DMS114 treated with DMSO at 0.1 percent for 48 hours (cell line): ENCODE data around the gene VEGFB.
A peak's percentile ranks its signal among the peaks of the same experiment; 100 is the strongest.

Source experiments
- DNase-seq: peaks from one replicate; lab custom pipeline; 2025; ENCODE audit not compliant: unreplicated experiment; lab: John Stamatoyannopoulos, UW

VEGFB gene

DNA sequence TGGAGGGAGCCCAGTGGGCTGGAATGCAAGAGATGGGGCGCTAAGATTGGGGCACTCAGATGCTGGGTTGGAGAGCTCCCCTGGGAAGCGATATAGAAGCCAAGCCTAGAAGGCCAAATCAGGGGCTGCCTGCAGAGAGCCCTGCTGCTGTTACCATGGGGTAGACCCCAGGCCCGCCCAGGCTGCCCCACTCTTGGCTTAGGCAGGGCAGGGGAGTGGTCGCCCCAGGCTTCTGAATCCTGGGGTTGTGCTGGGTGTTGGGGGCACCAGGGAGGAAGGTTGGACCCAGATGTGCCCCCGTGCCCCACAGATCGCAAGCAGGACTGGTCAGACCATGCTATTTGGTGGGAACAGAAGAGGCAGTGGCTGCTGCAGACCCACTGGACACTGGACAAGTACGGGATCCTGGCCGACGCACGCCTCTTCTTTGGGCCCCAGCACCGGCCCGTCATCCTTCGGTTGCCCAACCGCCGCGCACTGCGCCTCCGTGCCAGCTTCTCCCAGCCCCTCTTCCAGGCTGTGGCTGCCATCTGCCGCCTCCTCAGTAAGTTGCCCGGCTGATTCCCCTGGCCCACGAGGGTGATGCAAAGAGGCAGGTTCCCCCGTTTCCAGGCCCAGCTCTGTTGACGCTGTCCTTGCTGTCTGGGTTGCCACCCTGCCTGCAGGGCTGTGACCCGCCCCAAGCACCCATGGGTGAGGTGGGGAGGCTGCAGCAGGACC lies 23.9 kb upstream of the VEGFB start:
- DNase-seq: no peak

- no peak for DNase-seq
Measured at GRCh38 chr11:64211181-64211872, 23.1 kb upstream of the VEGFB start.

DNA sequence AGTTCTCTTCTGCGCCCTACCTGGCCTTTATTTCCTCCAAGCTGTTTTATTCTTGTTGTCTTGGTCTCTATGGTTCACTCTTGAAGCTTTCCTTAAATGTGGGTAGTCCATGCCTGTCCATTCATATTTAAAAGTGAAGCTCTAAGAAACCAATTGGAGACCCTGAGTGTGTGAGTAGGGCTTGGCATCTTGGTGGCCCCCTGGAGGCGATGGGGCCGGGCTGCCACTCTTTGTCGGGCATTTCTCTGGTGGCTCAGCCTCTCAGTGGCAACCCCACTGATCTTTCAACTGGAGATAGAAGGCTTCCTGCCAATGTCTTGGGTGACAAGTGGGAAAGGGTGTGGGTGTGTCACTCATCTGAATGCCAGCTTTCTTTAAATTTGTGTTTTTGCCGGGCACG lies 17.5 kb upstream of the VEGFB start:
- DNase-seq: no peak

DNA sequence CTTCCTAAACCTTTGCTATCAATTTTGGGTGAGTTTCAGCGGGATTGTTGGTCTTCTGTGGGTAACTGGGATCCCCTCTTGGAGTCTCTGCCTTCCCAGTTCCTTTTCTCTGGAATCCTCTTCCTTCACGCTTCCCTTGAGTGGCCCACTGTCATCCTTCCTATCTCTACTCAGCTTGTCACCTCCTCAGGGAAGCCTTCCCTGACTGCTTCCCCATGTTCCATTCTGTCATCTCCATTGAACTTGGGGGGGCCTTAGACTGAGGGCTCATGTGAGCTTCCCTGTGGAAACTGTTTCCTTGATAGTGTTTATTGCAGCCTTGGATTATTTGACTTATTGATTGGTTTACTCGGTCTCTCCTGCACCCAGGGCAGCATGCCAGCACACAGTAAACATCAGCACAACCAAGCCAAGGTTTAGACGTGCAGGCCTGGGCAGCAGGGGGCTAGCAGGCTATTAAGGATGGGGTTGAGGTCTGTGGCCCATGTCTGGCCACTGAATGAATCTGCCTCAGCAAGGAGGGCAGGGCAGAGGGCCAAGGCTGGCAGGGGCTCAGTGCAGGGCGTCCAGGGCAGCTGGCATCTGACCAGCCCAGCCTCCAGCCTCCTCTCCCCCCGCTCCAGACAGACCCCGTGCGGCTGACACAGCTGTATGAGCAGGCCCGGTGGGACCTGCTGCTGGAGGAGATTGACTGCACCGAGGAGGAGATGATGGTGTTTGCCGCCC lies 15.6 kb upstream of the VEGFB start:
- DNase-seq: no peak

- DNase-seq: no peak
Measured at GRCh38 chr11:64219354-64219684, 15.1 kb upstream of the VEGFB start.

DNA sequence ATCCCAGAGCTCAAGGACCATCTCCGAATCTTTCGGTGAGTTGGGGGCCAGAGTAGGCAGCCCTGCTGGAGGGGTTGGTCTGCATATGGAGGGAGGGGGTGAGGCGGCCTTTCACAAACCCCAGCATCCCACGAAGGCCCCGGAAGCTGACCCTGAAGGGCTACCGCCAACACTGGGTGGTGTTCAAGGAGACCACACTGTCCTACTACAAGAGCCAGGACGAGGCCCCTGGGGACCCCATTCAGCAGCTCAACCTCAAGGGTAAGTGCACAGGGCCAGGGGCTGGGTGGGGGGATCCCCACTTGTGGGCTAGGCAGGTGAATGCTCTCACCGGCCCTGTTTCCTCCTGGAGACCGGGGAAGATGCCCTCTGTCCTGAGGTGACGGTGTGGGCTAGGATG lies 14.6 kb upstream of the VEGFB start:
- no peak for DNase-seq

GRCh38 chr11:64220271-64220670 lies 14.1 kb upstream of the VEGFB start:
- DNase-seq: no peak

GRCh38 chr11:64220798-64221197 lies 13.6 kb upstream of the VEGFB start:
- no peak for DNase-seq

DNA sequence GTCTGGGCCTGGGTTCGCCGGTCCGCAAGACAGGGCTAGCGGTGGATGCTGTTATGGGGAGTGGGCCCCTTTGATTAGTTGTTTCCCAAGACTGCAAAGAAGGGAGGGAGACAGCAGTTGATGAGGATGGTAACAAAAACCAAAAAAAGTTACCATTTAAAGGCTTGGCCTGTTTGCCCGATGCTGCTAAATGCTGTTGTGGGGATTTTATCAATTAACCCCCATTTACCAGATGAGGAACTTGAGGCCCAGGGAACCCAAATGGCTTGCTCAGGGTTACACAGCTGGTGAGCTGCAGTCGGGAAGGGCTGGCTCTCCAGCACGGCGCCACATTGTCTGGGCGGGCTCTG lies 11.8 kb upstream of the VEGFB start:
- no peak for DNase-seq

GRCh38 chr11:64223001-64223651 lies 11.3 kb upstream of the VEGFB start:
- no peak for DNase-seq

DNA sequence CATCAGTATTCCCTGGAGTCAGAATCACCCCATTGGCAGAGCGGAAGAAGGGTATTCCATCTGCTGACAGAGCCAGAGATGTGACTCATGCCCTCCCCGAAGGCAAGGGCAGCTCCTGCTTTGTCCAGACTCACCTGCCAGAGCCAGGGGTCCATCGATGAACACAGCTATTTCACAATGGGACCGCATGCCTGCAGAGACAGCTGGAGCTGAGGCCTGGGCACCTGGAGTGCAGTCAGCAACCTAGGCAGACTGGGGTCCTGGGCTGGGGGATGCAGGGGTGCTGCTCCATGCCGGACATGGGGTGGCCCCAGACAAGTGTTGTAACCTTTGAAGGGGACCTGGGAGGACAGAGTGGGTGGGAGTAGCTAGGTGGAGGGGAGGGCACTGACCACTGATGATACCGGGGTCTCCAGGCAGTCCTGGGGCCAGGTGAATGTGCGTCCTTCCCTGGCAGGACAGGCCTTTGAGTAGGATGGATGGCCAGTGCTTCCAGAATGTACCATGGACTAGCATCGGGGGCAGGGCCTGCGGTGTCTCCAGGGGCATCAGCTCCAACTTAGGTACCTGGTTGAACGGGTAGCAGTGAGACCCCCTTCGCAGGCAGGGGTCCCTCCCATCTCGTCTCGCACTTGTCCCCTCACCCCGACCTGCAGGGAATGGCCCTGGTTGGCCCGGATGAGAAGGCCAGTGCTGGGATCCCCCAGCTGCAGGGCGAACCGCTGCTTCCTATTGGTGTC lies 10.1 kb upstream of the VEGFB start:
- no peak for DNase-seq

DNA sequence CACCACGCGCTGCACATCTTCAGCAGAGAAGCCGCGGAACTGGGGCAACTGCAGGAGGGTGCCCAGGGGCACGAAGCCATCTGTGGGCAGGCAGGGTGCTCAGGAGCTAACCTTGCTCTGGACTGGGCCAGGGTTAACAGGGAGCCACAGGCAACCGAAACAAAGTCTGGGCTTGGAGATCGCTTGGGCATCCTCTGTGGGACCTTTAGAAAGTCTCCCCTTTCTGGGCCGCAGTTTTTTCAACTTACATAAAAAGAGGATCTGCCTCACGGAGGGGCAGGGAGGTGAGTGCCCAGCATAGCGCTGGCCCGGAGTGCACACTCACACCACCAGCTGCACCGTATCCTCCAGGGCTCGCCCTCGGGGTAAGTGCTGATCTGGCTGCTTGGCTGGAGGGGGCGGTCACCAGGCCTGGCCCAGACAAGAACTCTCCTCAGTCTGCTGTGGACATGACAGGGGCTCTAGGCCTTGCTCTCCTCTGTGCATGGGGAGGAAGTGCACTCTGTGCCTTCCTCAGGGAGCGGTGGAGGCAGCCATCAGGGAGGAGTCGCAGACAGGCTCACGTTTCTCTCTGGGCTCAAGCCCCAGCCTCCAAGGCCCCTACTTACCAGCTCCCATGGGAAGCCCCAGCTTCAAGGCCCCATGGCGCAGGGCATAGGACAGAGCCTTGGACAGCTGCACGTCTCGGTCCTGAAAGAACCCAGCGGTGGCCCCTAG lies 9.3 kb upstream of the VEGFB start:
- DNase-seq: no peak

GRCh38 chr11:64225608-64226506 lies 8.5 kb upstream of the VEGFB start, which contains the start of the genes NUDT22 and TRPT1:
Gene NUDT22 (plus strand): TSS chr11:64226274. CDS start chr11:64226653, 379 bp downstream.
Gene TRPT1 (minus strand): TSS chr11:64226186. CDS start chr11:64225860, 326 bp downstream.
- peak; percentile 63 for DNase-seq

- DNase-seq: no peak
Measured at GRCh38 chr11:64226507-64227051, 7.8 kb upstream of the VEGFB start.

DNA sequence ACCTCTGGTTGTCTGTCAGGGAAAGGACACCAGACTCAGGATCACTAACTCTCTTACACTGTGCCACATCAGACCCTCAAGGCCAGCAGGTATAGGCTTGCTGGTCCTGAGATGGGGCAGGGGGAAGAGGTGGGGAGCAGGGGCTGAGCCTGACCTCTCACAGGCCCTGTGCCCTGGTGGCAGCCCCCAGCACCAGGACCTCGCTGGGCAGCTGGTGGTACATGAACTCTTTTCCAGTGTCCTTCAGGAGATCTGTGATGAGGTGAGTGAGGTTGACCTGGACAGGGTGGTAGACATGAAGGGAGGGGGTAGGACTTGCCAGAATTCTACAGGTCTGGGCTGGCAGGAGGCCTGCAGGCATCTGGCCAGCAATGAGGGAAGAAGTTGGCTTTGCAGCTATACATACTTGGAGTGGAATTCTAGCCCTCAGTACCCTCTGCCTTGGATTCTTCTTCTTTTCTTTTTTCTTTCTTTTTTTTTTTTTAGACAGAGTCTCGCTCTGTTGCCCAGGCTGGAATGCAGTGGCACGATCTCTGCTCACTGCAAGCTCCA lies 6.9 kb upstream of the VEGFB start:
- DNase-seq: no peak

DNA sequence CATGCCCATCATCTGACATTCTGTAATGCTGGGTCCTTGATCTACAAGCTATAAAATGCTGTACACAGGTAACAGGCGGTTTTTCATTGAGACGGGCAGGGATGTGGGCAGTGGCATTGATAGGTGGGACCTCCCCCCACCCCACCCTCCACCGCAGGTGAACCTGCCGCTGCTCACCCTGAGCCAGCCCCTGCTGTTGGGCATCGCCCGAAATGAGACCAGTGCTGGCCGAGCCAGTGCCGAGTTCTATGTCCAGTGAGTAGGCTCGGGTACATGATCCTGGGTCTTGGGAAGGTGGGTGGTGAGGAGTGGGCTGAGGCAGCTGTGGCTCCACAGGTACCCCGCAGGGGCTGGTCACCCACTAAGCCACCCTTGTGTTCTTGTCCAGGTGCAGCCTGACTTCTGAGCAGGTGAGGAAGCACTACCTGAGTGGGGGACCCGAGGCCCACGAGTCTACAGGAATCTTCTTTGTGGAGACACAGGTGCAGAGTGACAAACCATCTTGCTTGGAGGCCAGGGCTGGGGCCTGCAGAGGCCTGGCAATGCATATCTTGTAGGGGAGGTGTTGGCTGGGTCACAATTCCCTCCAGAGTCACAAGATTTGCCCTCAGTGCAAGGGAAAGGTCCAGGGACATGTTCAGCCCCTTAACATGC lies 5.2 kb upstream of the VEGFB start:
- DNase-seq: no peak

- no peak for DNase-seq
Measured at GRCh38 chr11:64229744-64230170, 4.6 kb upstream of the VEGFB start.
